GM21529 (cell line): ENCODE measurements around the gene SENP5.
"Not testable (repeated sequence)": the region's sequence is repeated elsewhere in the genome, so short reads cannot be mapped to it uniquely, and the experiment has no call there.

Experiments
- ATAC-seq: cut with Tn5 transposase; IDR thresholded peaks from one replicate; pipeline ENCODE4 v1.9.1; 2021; ENCODE audit not compliant: unreplicated experiment

Gene SENP5

GRCh38 chr3:196867507-196868296, at the start of gene SENP5:
SENP5 (plus strand) TSS chr3:196867920; CDS start chr3:196885182, 17,262 bp downstream.
- ATAC-seq = peak; percentile 92

GRCh38 chr3:196821806-196822355, 45.8 kb upstream of the SENP5 start:
- no peak for ATAC-seq

GRCh38 chr3:196829651-196830050, 38.1 kb upstream of the SENP5 start:
- not testable (repeated sequence) for ATAC-seq

GRCh38 chr3:196835086-196835485, 32.6 kb upstream of the SENP5 start:
- no peak for ATAC-seq

- not testable (repeated sequence) for ATAC-seq
Measured at GRCh38 chr3:196836626-196837025, 31.1 kb upstream of the SENP5 start.

DNA sequence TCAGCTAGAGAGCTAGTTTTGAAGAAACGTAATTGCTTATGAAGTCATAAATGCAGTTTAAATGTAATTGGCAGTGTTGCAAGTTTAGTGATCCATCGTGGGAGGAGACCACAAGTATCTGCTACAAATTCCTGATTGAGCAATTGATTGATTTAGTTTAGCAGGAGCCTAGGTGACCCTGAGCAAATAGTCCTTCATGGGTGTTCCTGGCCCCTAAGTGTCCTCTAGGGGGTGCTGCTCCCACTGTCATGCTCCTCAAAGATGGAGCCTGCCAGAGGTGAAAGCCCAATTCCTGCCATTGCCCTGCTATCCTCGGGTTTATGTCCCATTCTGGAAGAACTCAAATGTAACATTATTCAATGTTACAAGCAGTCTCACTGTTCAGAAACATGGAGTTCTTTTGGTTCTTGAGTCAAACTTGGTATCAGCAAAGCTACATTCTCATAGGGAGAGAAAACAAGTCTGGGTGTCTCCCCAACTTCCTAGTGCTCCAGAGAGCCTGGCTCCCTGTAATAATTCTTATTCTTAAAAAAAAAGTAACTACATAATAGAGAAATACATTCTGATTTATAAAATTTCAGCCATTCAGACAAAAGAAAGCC, 29.8 kb upstream of the SENP5 start:
- no peak for ATAC-seq

DNA sequence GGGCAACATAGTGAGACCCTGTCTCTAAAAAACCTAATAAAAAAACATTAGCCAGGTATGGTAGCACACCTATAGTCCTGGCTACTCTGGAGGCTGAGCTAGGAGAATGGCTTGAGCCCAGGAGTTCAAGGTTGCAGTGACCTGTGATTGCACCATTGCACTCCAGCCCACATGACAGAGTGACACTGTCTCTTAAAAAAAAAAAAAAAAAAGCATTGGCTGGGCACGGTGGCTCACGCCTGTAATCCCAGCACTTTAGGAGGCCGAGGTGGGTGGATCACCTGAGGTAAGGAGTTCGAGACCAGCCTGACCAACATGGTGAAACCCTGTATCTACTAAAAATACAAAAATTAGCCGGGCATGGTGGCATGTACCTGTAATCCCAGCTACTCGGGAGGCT, 28.4 kb upstream of the SENP5 start:
- ATAC-seq = not testable (repeated sequence)

GRCh38 chr3:196842567-196843434, 24.9 kb upstream of the SENP5 start:
- ATAC-seq = no peak

DNA sequence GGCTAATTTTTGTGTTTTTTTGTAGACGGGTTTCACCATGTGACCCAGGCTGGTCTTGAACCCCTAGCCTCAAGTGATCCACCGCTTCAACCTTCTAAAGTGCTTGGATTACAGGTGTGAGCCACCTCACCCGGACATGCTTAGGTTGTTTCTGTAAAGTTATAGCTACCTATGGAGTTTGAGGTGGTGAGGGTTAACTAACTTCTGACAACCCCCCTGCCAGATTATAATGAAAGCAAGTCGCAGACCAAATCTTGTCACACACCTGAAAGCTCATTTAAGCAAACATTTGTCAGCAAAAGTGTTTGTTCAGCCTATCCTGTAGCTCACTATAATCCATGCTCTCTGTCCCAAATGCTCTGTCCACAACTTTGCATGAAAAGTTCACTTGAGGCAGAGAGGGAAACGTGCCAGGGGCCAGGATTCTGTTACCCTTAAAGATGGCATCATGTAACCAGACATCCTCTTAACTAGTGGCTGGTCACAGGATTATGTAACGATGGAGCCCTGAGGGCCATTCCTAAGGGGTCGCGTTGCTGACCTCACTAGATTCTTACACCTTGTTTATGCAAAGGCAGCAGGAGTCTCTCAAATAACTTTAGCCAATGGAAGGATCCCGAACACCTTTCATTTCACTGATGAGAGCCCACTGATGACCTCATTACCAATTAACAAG, 24.1 kb upstream of the SENP5 start:
- ATAC-seq = no peak

DNA sequence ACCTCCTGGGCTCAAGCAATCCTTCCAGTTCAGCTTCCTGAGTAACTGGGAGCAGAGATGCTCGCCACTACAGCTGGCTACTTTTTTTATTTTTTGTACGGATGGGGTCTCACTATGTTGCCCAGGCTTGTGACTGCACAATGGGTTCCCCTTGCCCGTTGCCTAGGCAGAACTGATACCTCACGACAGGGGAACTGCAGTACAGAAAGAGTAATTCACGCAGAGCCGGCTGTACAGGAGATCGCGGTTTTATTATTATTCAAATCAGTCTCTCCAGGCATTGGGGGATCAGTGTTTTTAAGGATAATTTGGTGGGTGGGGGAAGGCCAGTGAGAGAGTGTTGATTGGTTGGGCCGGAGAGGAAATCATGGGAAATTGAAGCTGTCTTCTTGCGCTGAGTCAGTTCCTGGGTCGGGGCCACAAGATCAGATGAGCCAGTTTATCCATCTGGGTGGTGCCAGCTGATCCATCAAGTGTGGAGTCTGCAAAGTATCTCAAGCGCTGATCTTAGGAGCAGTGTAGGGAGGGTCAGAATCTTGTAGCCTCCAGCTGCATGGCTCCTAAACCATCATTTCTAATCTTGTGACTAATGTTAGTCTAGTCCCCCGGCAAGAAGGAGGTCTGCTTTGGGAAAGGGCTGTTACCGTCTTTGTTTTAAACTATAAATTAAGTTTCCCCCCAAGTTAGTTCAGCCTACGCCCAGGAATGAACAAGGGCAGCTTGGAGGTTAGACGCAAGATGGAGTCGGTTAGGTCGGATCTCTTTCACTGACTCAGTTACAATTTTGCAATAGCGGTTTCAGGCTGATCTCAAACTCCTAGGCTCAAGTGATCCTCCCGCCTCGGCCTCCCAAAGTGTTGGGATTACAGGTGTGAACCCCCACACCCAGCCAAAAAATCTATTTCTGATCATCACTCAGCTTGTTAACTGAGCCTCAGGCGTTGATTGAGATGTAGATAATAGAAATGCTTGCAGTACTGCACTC, 23.2 kb upstream of the SENP5 start:
- ATAC-seq = not testable (repeated sequence)

- ATAC-seq = not testable (repeated sequence)
Measured at GRCh38 chr3:196848375-196848774, 19.3 kb upstream of the SENP5 start.

GRCh38 chr3:196849180-196849741, 18.5 kb upstream of the SENP5 start:
- ATAC-seq = no peak

GRCh38 chr3:196863000-196863399, 4.7 kb upstream of the SENP5 start:
- not testable (repeated sequence) for ATAC-seq

DNA sequence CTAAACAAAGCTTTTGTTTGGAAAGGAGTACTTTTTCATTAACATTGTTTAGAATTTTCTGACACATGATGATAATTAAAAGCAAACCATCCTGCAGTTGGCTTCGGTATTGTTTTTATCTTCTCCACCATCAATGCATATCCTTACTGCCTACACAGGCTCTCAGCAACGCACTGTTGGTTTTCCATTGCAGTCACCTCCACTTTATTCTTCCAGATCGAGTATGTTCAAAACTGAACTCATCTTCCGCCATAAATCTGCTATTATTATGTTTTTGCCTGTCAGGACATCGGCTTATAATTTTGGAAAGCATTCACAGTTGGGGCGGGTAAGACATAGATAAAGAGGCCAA, 589 bp upstream of the SENP5 start:
- ATAC-seq = no peak

GRCh38 chr3:196868297-196868661, 559 bp downstream of the SENP5 start:
- peak; percentile 18 for ATAC-seq

GRCh38 chr3:196872316-196872715, 4.6 kb downstream of the SENP5 start:
- no peak for ATAC-seq

GRCh38 chr3:196874511-196875094, 6.9 kb downstream of the SENP5 start:
- ATAC-seq = not testable (repeated sequence)

- ATAC-seq = no peak
Measured at GRCh38 chr3:196875258-196875657, 7.5 kb downstream of the SENP5 start.

DNA sequence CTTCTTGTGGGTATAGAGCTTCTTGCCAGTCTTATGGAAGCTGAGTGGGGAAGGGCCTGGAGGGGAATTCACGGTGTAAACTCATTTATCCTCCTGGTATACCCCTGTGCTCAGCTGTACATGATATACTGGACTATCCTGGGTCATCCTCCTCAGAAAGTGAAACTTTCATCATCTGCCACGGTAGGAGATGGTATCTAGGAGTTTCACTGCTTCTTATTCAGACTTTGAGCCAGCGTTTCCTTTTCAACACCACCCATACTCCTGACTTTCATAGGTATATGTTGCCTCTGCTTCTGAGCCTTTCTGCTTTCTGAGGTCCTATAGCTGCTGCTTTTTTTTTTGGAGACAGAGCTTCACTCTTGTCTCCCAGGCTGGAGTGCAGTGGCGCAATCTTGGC, 15.6 kb downstream of the SENP5 start:
- peak; percentile 57 for ATAC-seq
